ENCODE data around the gene PALLD. TPM values are rescaled to one million over a fixed set of nuclear protein-coding genes. Genes with fewer than 3 reads are reported as not detected.

Gene PALLD
- total RNA-seq, 1 donor from 2014 or later = 204 TPM

- H3K27me3 ChIP-seq = no peaks in the 10 kb centered on the region
- TF ChIP-seq CTCF (IDR thresholded peaks at IDR 0.05) = no peak
- peak overlapping the region; percentile 91 to 99 for H3K27ac ChIP-seq
- no peak overlapping the region for H3K4me3 ChIP-seq
- intact Hi-C loops (cut with DNase I) = loop anchor here (2.0 to 10.0 kb wide), 2 partner anchors 14 to 420 kb away; partner anchors contain the start of gene SH3RF1
- peaks cover 8 to 92% of the 10 kb centered on the region in 2 donors for H3K4me1 ChIP-seq
- peaks cover 0 to 17% of the 10 kb centered on the region in 2 donors for H3K36me3 ChIP-seq
- DNase-seq (ENCODE audit: low spot score in 2 of 2) = peak in 1 of 2 donors; percentile 77
- H3K9me3 ChIP-seq = no peaks in the 10 kb centered on the region
Measured at GRCh38 chr4:168854350-168854921, 357.6 kb downstream of the PALLD start.

GRCh38 chr4:168856312-168856711, 359.5 kb downstream of the PALLD start:
- intact Hi-C loops (cut with DNase I) = loop anchor here (10.0 kb wide), 1 partner anchor 418 kb away; the partner anchor contains the start of gene SH3RF1
- Histone ChIP-seq H3K36me3 (peaks cover 0 to 20% of the 10 kb centered on the region in 2 donors), H3K27ac (peak overlapping the region; percentile 91 to 99), H3K9me3 (no peaks in the 10 kb centered on the region), H3K27me3 (no peaks in the 10 kb centered on the region), H3K4me3 (no peak overlapping the region), H3K4me1 (peaks cover 12 to 89% of the 10 kb centered on the region in 2 donors)
- no peak for DNase-seq (ENCODE audit: low spot score in 2 of 2)
- no peak for TF ChIP-seq CTCF (IDR thresholded peaks at IDR 0.05)

GRCh38 chr4:168857009-168857408, 360.2 kb downstream of the PALLD start:
- H3K27me3 ChIP-seq = no peaks in the 10 kb centered on the region
- TF ChIP-seq CTCF (IDR thresholded peaks at IDR 0.05) = no peak
- H3K36me3 ChIP-seq = peaks cover 0 to 15% of the 10 kb centered on the region in 2 donors
- peaks cover 12 to 90% of the 10 kb centered on the region in 2 donors for H3K4me1 ChIP-seq
- H3K27ac ChIP-seq = peak overlapping the region; percentile 91 to 99
- intact Hi-C loops (cut with DNase I) = loop anchor here (10.0 kb wide), 1 partner anchor 418 kb away; the partner anchor contains the start of gene SH3RF1
- peak overlapping the region in 1 of 2 donors; percentile 13 for H3K4me3 ChIP-seq
- H3K9me3 ChIP-seq = no peaks in the 10 kb centered on the region
- no peak for DNase-seq (ENCODE audit: low spot score in 2 of 2)

GRCh38 chr4:168857546-168858314, 360.9 kb downstream of the PALLD start:
- Histone ChIP-seq H3K27me3 (no peaks in the 10 kb centered on the region), H3K4me1 (peaks cover 12 to 86% of the 10 kb centered on the region in 2 donors), H3K36me3 (peaks cover 0 to 15% of the 10 kb centered on the region in 2 donors), H3K9me3 (no peaks in the 10 kb centered on the region), H3K4me3 (peak overlapping the region; percentile 27 to 29), H3K27ac (peak overlapping the region; percentile 91 to 99)
- intact Hi-C loops (cut with DNase I) = loop anchor here (10.0 kb wide), 1 partner anchor 417 kb away; the partner anchor contains the start of gene SH3RF1
- TF ChIP-seq CTCF (IDR thresholded peaks at IDR 0.05) = no peak
- DNase-seq (ENCODE audit: low spot score in 2 of 2) = peak in 1 of 2 donors; percentile 78

- intact Hi-C loops (cut with DNase I) = loop anchor here (10.0 kb wide), 1 partner anchor 416 kb away; the partner anchor contains the start of gene SH3RF1
- Histone ChIP-seq H3K27ac (peak overlapping the region; percentile 91 to 99), H3K36me3 (peaks cover 0 to 24% of the 10 kb centered on the region in 2 donors), H3K4me3 (peak overlapping the region in 1 of 2 donors; percentile 27), H3K4me1 (peaks cover 12 to 77% of the 10 kb centered on the region in 2 donors), H3K27me3 (no peaks in the 10 kb centered on the region), H3K9me3 (no peaks in the 10 kb centered on the region)
- DNase-seq (ENCODE audit: low spot score in 2 of 2) = no peak
- no peak for TF ChIP-seq CTCF (IDR thresholded peaks at IDR 0.05)
Measured at GRCh38 chr4:168859100-168859499, 362.2 kb downstream of the PALLD start.
